ENCODE measurements around the gene EPHA6.

EPHA6 gene

GRCh38 chr3:97148931-97149330 lies 334.5 kb downstream of the EPHA6 start:
- DNase-seq (ENCODE audit: low read depth in 1 of 2, low spot score in 1 of 2): no peak

- no peak for DNase-seq (ENCODE audit: low read depth in 1 of 2, low spot score in 1 of 2)
These were observed 346.8 kb downstream of the EPHA6 start for GRCh38 chr3:97161169-97161568.

GRCh38 chr3:97177242-97177641 lies 362.8 kb downstream of the EPHA6 start:
- DNase-seq (ENCODE audit: low read depth in 1 of 2, low spot score in 1 of 2): no peak

GRCh38 chr3:97181704-97182103 lies 367.3 kb downstream of the EPHA6 start:
- no peak for DNase-seq (ENCODE audit: low read depth in 1 of 2, low spot score in 1 of 2)

- DNase-seq (ENCODE audit: low read depth in 1 of 2, low spot score in 1 of 2): no peak
These were observed 373.4 kb downstream of the EPHA6 start for GRCh38 chr3:97187771-97188170.

GRCh38 chr3:97189835-97190234 lies 375.4 kb downstream of the EPHA6 start:
- no peak for DNase-seq (ENCODE audit: low read depth in 1 of 2, low spot score in 1 of 2)

- no peak for DNase-seq (ENCODE audit: low read depth in 1 of 2, low spot score in 1 of 2)
These were observed 382.7 kb downstream of the EPHA6 start for GRCh38 chr3:97197083-97197482.

- no peak for DNase-seq (ENCODE audit: low read depth in 1 of 2, low spot score in 1 of 2)
These were observed 383.4 kb downstream of the EPHA6 start for GRCh38 chr3:97197830-97198229.

GRCh38 chr3:97200387-97200786 lies 386.0 kb downstream of the EPHA6 start:
- no peak for DNase-seq (ENCODE audit: low read depth in 1 of 2, low spot score in 1 of 2)

GRCh38 chr3:97201814-97202213 lies 387.4 kb downstream of the EPHA6 start:
- no peak for DNase-seq (ENCODE audit: low read depth in 1 of 2, low spot score in 1 of 2)

GRCh38 chr3:97228966-97229365 lies 414.6 kb downstream of the EPHA6 start:
- no peak for DNase-seq (ENCODE audit: low read depth in 1 of 2, low spot score in 1 of 2)

GRCh38 chr3:97230486-97230885 lies 416.1 kb downstream of the EPHA6 start:
- no peak for DNase-seq (ENCODE audit: low read depth in 1 of 2, low spot score in 1 of 2)

- DNase-seq (ENCODE audit: low read depth in 1 of 2, low spot score in 1 of 2): no peak
These were observed 418.1 kb downstream of the EPHA6 start for GRCh38 chr3:97232393-97233034.

GRCh38 chr3:97235179-97235578 lies 420.8 kb downstream of the EPHA6 start:
- no peak for DNase-seq (ENCODE audit: low read depth in 1 of 2, low spot score in 1 of 2)

- DNase-seq (ENCODE audit: low read depth in 1 of 2, low spot score in 1 of 2): no peak
These were observed 421.4 kb downstream of the EPHA6 start for GRCh38 chr3:97235611-97236315.

GRCh38 chr3:97241417-97241816 lies 427.0 kb downstream of the EPHA6 start:
- DNase-seq (ENCODE audit: low read depth in 1 of 2, low spot score in 1 of 2): no peak

- DNase-seq (ENCODE audit: low read depth in 1 of 2, low spot score in 1 of 2): no peak
These were observed 431.0 kb downstream of the EPHA6 start for GRCh38 chr3:97245201-97245910.

GRCh38 chr3:97256060-97256459 lies 441.7 kb downstream of the EPHA6 start:
- no peak for DNase-seq (ENCODE audit: low read depth in 1 of 2, low spot score in 1 of 2)

GRCh38 chr3:97257942-97258697 lies 443.7 kb downstream of the EPHA6 start:
- no peak for DNase-seq (ENCODE audit: low read depth in 1 of 2, low spot score in 1 of 2)

- no peak for DNase-seq (ENCODE audit: low read depth in 1 of 2, low spot score in 1 of 2)
These were observed 444.9 kb downstream of the EPHA6 start for GRCh38 chr3:97259263-97259662.

GRCh38 chr3:97264180-97264579 lies 449.8 kb downstream of the EPHA6 start:
- DNase-seq (ENCODE audit: low read depth in 1 of 2, low spot score in 1 of 2): no peak
